WTC11 (cell line): Measurements from ENCODE around the gene ALG2. TPM values are rescaled to one million over a fixed set of nuclear protein-coding genes. Genes with fewer than 3 reads are reported as not detected.

ENCODE experiments used
- ATAC-seq: fragments of 200-7000 bp; cut with Tn5 transposase; 2 replicates; pipeline ENCODE4 v1.10.0; 2021; ENCODE audit warnings: mild to moderate bottlenecking, moderate library complexity
- CTCF ChIA-PET: fragments of 300-600 bp; sonication (Branson Sonifier 250); formaldehyde crosslinking; loops from one replicate; lab custom pipeline; 2021; ENCODE audit warnings: antibody characterized with exemption; lab: Charles Lee
- POLR2A ChIA-PET: fragments of 350-600 bp; sonication (Branson Sonifier 250); formaldehyde crosslinking; loops from one replicate; lab custom pipeline; 2021; ENCODE audit warnings: antibody characterized with exemption; lab: Charles Lee
- DNase-seq: peaks from one replicate; pipeline ENCODE4 v3.0.0; 2021; ENCODE audit warnings: low spot score
- H3K27ac Mint-ChIP-seq: 2 replicates; pipeline ENCODE4 v1.8.0; 2021; ENCODE audit warnings: mixed read lengths
- H3K27me3 Mint-ChIP-seq: 2 replicates; pipeline ENCODE4 v1.8.0; 2021; ENCODE audit warnings: low read depth, mild to moderate bottlenecking, moderate library complexity, mixed read lengths
- H3K36me3 Mint-ChIP-seq: 2 replicates; pipeline ENCODE4 v1.8.0; 2021; ENCODE audit warnings: mixed read lengths
- H3K4me1 Mint-ChIP-seq: 2 replicates; pipeline ENCODE4 v1.8.0; 2022; ENCODE audit warnings: mixed read lengths
- H3K4me3 Mint-ChIP-seq: 2 replicates; pipeline ENCODE4 v1.8.0; 2021; ENCODE audit warnings: mild to moderate bottlenecking, moderate library complexity, mixed read lengths
- H3K9me3 Mint-ChIP-seq: 2 replicates; pipeline ENCODE4 v1.8.0; 2021; ENCODE audit warnings: mixed read lengths
- FOXP4 ChIP-seq: sonication (generic); formaldehyde crosslinking; IDR thresholded peaks from 2 replicates; pipeline ENCODE4 v1.8.0; 2022; ENCODE audit warnings: mild to moderate bottlenecking, missing genetic modification reagents
- JUN ChIP-seq: sonication (generic); formaldehyde crosslinking; IDR thresholded peaks from 2 replicates; pipeline ENCODE4 v1.8.0; 2023; ENCODE audit warnings: mild to moderate bottlenecking, missing genetic modification reagents
- MXD4 ChIP-seq: fragments of 250-450 bp; sonication (Bioruptor Pico); IDR thresholded peaks from 2 replicates; pipeline ENCODE4 v1.8.0; 2021; ENCODE audit warnings: mild to moderate bottlenecking, moderate library complexity, borderline replicate concordance
- NFATC4 ChIP-seq: fragments of 250-450 bp; sonication (Bioruptor Pico); IDR thresholded peaks from 2 replicates; pipeline ENCODE4 v1.9.0; 2021; ENCODE audit warnings: mild to moderate bottlenecking
- NFYB ChIP-seq: sonication (generic); formaldehyde crosslinking; conservative IDR thresholded peaks from 2 replicates; pipeline ENCODE4 v1.8.0; 2022; ENCODE audit warnings: low read depth, missing genetic modification reagents
- ZBTB43 ChIP-seq: sonication (generic); formaldehyde crosslinking; IDR thresholded peaks from 2 replicates; pipeline ENCODE4 v1.8.1; 2023; ENCODE audit warnings: mild to moderate bottlenecking, missing genetic modification reagents
- ZMAT4 ChIP-seq: fragments of 250-450 bp; sonication (Bioruptor Pico); IDR thresholded peaks from 2 replicates; pipeline ENCODE4 v1.9.0; 2021; ENCODE audit warnings: mild to moderate bottlenecking
- ZNF138 ChIP-seq: sonication (generic); formaldehyde crosslinking; conservative IDR thresholded peaks from 2 replicates; pipeline ENCODE4 v1.8.1; 2022; ENCODE audit warnings: mild to moderate bottlenecking, moderate library complexity, missing genetic modification reagents
- total RNA-seq: library from RNA; stranded (reverse); gene quantifications from 3 replicates; pipeline ENCODE4 v1.2.3, GENCODE V29; 2021
- TF ChIP-seq, protein P1 (sequence below): sonication (generic); formaldehyde crosslinking; IDR thresholded peaks from 2 replicates; pipeline ENCODE4 v1.8.0; 2023; ENCODE audit warnings: mild to moderate bottlenecking, missing genetic modification reagents
- TF ChIP-seq, protein P2 (sequence below): fragments of 250-450 bp; sonication (Bioruptor Pico); IDR thresholded peaks from 2 replicates; pipeline ENCODE4 v1.8.0; 2021; ENCODE audit warnings: mild to moderate bottlenecking
- TF ChIP-seq, protein P3 (sequence below): sonication (generic); formaldehyde crosslinking; IDR thresholded peaks from 2 replicates; pipeline ENCODE4 v1.8.1; 2022; ENCODE audit warnings: low read depth, missing genetic modification reagents, borderline replicate concordance
- TF ChIP-seq, protein P4 (sequence below): sonication (generic); formaldehyde crosslinking; IDR thresholded peaks from 2 replicates; pipeline ENCODE4 v1.8.1; 2023; ENCODE audit warnings: mild to moderate bottlenecking, missing genetic modification reagents, moderate library complexity
- TF ChIP-seq, protein P5 (sequence below): sonication (generic); formaldehyde crosslinking; IDR thresholded peaks from 2 replicates; pipeline ENCODE4 v1.8.1; 2023; ENCODE audit warnings: mild to moderate bottlenecking, missing genetic modification reagents

ALG2 gene
- total RNA-seq, 1 experiment from 2014 or later = 25.2 TPM

DNA sequence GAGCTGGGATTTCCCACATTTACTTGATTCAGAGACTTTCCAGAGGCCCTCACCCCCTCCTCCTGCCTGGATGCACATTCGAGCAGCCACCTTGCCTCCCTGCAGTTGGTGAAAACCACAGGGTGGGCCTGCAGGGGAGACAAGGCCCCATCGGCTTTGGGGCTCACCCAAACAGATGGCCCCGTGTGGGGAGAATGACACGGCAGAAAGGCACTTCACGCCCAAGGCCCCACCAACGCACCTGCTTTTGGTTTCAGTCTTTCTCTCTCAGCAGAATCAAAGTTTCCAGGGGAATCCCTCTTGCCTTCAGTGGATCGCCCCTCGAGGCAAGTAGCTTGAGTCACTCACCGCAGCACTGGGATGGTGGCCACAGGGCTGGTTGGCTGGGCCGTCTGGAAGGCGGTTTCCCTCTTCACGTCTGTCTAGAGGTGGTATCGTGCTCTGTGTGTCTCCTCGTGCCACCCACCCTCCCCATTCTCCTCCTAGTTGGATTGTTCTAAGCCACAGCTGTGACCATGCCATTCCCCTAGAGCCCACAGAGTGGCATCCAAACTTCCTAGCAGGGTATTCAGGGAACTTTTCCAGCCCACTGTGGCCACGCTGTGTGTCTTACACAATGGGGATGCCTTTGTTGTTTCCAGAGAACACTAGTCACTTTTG lies 32.2 kb upstream of the ALG2 start:
- DNase-seq = no peak
- H3K27ac Mint-ChIP-seq = no peak overlapping the region
- H3K4me1 Mint-ChIP-seq = peaks cover 7% of the 10 kb centered on the region
- no peaks in the 10 kb centered on the region for H3K27me3 Mint-ChIP-seq
- no peaks in the 10 kb centered on the region for H3K36me3 Mint-ChIP-seq
- ChIA-PET POLR2A (no interaction called here), CTCF (no interaction called here)
- peak; percentile 44 for ATAC-seq
- H3K9me3 Mint-ChIP-seq = no peaks in the 10 kb centered on the region
- no peak overlapping the region for H3K4me3 Mint-ChIP-seq
- TF ChIP-seq ZNF138 (CRISPR knock-in tag) (no peak), NFATC4 (CRISPR knock-in tag) (no peak), MXD4 (no peak), ZBTB43 (CRISPR knock-in tag) (no peak), FOXP4 (CRISPR knock-in tag) (no peak), ZMAT4 (no peak), JUN (CRISPR knock-in tag) (no peak), NFYB (no peak)
- TF ChIP-seq, protein P1, sequence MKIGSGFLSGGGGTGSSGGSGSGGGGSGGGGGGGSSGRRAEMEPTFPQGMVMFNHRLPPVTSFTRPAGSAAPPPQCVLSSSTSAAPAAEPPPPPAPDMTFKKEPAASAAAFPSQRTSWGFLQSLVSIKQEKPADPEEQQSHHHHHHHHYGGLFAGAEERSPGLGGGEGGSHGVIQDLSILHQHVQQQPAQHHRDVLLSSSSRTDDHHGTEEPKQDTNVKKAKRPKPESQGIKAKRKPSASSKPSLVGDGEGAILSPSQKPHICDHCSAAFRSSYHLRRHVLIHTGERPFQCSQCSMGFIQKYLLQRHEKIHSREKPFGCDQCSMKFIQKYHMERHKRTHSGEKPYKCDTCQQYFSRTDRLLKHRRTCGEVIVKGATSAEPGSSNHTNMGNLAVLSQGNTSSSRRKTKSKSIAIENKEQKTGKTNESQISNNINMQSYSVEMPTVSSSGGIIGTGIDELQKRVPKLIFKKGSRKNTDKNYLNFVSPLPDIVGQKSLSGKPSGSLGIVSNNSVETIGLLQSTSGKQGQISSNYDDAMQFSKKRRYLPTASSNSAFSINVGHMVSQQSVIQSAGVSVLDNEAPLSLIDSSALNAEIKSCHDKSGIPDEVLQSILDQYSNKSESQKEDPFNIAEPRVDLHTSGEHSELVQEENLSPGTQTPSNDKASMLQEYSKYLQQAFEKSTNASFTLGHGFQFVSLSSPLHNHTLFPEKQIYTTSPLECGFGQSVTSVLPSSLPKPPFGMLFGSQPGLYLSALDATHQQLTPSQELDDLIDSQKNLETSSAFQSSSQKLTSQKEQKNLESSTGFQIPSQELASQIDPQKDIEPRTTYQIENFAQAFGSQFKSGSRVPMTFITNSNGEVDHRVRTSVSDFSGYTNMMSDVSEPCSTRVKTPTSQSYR (CRISPR knock-in tag) = no peak
- TF ChIP-seq, protein P2, sequence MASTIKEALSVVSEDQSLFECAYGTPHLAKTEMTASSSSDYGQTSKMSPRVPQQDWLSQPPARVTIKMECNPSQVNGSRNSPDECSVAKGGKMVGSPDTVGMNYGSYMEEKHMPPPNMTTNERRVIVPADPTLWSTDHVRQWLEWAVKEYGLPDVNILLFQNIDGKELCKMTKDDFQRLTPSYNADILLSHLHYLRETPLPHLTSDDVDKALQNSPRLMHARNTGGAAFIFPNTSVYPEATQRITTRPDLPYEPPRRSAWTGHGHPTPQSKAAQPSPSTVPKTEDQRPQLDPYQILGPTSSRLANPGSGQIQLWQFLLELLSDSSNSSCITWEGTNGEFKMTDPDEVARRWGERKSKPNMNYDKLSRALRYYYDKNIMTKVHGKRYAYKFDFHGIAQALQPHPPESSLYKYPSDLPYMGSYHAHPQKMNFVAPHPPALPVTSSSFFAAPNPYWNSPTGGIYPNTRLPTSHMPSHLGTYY (CRISPR knock-in tag) = no peak
- TF ChIP-seq, protein P3, sequence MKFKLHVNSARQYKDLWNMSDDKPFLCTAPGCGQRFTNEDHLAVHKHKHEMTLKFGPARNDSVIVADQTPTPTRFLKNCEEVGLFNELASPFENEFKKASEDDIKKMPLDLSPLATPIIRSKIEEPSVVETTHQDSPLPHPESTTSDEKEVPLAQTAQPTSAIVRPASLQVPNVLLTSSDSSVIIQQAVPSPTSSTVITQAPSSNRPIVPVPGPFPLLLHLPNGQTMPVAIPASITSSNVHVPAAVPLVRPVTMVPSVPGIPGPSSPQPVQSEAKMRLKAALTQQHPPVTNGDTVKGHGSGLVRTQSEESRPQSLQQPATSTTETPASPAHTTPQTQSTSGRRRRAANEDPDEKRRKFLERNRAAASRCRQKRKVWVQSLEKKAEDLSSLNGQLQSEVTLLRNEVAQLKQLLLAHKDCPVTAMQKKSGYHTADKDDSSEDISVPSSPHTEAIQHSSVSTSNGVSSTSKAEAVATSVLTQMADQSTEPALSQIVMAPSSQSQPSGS (CRISPR knock-in tag) = no peak
- TF ChIP-seq, protein P4, sequence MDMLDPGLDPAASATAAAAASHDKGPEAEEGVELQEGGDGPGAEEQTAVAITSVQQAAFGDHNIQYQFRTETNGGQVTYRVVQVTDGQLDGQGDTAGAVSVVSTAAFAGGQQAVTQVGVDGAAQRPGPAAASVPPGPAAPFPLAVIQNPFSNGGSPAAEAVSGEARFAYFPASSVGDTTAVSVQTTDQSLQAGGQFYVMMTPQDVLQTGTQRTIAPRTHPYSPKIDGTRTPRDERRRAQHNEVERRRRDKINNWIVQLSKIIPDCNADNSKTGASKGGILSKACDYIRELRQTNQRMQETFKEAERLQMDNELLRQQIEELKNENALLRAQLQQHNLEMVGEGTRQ (CRISPR knock-in tag) = no peak
- TF ChIP-seq, protein P5, sequence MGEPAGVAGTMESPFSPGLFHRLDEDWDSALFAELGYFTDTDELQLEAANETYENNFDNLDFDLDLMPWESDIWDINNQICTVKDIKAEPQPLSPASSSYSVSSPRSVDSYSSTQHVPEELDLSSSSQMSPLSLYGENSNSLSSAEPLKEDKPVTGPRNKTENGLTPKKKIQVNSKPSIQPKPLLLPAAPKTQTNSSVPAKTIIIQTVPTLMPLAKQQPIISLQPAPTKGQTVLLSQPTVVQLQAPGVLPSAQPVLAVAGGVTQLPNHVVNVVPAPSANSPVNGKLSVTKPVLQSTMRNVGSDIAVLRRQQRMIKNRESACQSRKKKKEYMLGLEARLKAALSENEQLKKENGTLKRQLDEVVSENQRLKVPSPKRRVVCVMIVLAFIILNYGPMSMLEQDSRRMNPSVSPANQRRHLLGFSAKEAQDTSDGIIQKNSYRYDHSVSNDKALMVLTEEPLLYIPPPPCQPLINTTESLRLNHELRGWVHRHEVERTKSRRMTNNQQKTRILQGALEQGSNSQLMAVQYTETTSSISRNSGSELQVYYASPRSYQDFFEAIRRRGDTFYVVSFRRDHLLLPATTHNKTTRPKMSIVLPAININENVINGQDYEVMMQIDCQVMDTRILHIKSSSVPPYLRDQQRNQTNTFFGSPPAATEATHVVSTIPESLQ (CRISPR knock-in tag) = no peak
